ENCODE results near the gene RNF10. TPM values are rescaled to one million over a fixed set of nuclear protein-coding genes. Genes with fewer than 3 reads are reported as not detected.
A peak's percentile ranks its signal among the peaks of the same experiment; 100 is the strongest.

RNF10 gene
- total and polyA plus RNA-seq, 12 donors = 218 to 778 (median 271) TPM

DNA sequence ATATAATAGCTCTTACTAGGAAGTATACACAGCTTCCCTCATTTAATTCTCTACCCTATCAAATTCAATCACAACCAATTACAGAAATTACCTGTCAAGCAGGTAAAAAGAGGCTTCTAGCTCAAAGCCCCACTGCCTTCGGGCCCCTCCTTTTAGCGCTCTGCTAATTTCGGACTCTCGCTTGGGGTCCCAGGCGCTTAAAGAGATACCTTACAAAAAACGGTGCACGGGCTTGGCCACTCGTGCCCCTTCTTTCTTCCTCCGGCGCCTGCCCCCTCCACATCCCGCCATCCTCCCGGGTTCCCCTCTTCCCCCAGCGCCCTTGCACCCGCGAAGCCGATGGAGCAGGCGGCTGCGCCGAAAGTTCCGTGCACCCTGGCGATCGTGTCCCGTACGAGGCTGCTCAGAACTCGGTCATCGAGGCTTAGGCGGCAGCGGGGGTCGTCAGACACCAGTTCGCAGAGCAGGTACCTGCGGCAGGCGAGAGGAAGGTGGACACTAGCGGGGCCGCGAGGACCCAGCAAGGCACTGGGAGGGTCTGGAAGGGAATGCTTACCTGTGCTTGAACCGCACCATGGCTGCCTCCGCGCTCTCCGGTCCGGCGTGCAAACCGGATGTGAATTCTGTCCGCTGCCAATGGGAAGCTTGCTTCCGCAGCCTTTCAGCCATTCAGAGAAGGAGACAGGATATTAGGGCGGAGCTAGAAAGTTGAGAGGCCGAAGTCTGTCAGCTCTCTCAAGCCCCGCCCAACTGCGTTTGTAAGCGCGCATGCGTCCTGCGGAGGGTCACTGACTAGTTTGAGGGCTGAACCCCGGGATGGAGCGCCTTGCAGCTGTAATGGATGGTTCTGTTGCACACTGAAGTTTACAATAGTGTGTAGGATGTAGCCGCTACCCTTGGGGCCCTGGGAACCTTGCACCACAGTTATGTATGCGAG lies 46.9 kb downstream of the RNF10 start, which contains the start of gene POP5:
TSS of gene POP5 (minus strand) at position 616 of the 937 bp plus-strand sequence. CDS start at position 576, 40 bp downstream.
- ATAC-seq = peak; percentile 88 to 97 (median 96)
- intact Hi-C loops (cut with DNase I) = loop anchor here in 7 of 10 donors (5.0 to 10.0 kb wide), 8 partner anchors 66 to 531 kb away; partner anchors contain the start of genes UNC119B (in 2 of the 7) and HNF1A (in 1 of the 7)

DNA sequence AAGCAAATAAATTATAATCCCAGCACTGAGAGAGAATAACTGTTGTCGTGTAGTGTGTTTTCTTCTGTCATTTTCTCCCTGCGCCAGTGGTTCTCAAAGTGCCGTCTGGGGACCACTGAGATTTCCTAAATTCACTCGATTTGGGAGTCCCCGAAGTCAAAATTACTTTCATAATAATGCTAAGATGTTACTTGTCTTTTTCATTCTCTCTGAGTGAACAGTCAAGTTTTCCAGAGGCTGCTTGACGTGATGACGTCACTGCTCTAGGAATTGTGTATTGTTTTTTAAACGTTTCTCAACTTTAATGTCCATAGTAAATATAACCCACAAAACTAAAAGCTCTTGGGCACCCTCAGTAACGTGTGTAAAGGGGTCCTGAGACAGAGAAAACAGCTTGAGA lies 47.8 kb downstream of the RNF10 start:
- 48 to 51% methylated on average over 9 of the region's 9 CpGs for WGBS, 2 donors
- peak overlapping the region in 7 of 10 donors; percentile 43 to 86 (median 76) for H3K27ac ChIP-seq
- TF ChIP-seq, protein P1, sequence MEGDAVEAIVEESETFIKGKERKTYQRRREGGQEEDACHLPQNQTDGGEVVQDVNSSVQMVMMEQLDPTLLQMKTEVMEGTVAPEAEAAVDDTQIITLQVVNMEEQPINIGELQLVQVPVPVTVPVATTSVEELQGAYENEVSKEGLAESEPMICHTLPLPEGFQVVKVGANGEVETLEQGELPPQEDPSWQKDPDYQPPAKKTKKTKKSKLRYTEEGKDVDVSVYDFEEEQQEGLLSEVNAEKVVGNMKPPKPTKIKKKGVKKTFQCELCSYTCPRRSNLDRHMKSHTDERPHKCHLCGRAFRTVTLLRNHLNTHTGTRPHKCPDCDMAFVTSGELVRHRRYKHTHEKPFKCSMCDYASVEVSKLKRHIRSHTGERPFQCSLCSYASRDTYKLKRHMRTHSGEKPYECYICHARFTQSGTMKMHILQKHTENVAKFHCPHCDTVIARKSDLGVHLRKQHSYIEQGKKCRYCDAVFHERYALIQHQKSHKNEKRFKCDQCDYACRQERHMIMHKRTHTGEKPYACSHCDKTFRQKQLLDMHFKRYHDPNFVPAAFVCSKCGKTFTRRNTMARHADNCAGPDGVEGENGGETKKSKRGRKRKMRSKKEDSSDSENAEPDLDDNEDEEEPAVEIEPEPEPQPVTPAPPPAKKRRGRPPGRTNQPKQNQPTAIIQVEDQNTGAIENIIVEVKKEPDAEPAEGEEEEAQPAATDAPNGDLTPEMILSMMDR (IDR thresholded peaks at IDR 0.05) = no peak
- peaks cover 6 to 40% (median 27%) of the 10 kb centered on the region in 9 donors for H3K4me1 ChIP-seq
- peak overlapping the region; percentile 65 to 97 (median 80) for H3K4me3 ChIP-seq
- no peaks in the 10 kb centered on the region for H3K9me3 ChIP-seq
- DNase-seq (no peak), ATAC-seq (no peak)
- peaks cover 0 to 22% (median 0%) of the 10 kb centered on the region in 7 donors for H3K27me3 ChIP-seq
- H3K36me3 ChIP-seq = peaks cover 0 to 35% (median 22%) of the 10 kb centered on the region in 9 donors
- intact Hi-C loops (cut with DNase I) = loop anchor here (2.0 to 10.0 kb wide), 13 partner anchors 65 to 530 kb away; partner anchors contain the start of genes UNC119B (in 2 of the 10) and HNF1A (in 1 of the 10)

More for the DNA sequence above, 46.9 kb downstream of the RNF10 start, which contains the start of gene POP5:
- H3K9me3 ChIP-seq = no peaks in the 10 kb centered on the region
- H3K36me3 ChIP-seq = peaks cover 0 to 44% (median 30%) of the 10 kb centered on the region in 9 donors
- peak within 1 kb of the TSS in 9 of 10 donors; percentile 43 to 86 (median 76) for H3K27ac ChIP-seq
- H3K4me1 ChIP-seq = peaks cover 6 to 40% (median 27%) of the 10 kb centered on the region in 9 donors
- H3K4me3 ChIP-seq = peak within 1 kb of the TSS; percentile 65 to 97 (median 80)
- DNase-seq = peak; percentile 96 to 97
- peaks cover 0 to 22% (median 0%) of the 10 kb centered on the region in 7 donors for H3K27me3 ChIP-seq
- TF ChIP-seq, protein P1 (IDR thresholded peaks at IDR 0.05) = peak in 1 of 9 donors; percentile 4
- 1% methylated on average over 56 of the region's 56 CpGs for WGBS, 2 donors

DNA sequence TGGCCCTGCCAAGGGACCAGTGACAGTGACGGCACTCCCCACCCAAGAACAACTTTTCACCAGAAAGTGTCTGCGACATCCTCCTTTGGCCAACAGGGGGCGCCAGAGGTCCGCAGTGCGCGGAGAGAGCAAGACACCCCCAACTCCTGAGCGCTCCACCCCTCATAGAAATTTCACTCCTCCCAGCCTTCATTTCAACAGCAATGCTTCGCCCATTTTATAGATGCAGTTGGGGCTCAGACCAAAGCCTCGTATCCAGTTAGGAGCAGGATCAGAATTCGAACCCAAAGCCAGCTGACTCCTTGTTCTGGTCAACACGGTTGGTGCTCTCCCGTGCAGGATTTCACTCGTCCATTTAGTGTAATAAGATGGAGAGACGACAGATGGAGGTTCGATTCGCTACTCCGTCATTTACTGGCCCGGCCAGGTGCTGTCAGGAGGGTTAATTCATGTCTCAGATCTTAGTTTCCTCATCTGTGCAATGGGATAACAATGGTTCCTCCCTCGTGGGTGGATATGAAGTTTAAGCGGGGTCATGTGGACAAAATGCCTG lies 49.4 kb downstream of the RNF10 start:
- intact Hi-C loops (cut with DNase I) = loop anchor here (1.0 to 10.0 kb wide), 16 partner anchors 64 to 529 kb away; partner anchors contain the start of genes UNC119B (in 2 of the 10) and HNF1A (in 1 of the 10)
- H3K27ac ChIP-seq = no peak overlapping the region
- H3K4me1 ChIP-seq = peaks cover 6 to 44% (median 29%) of the 10 kb centered on the region in 9 donors
- H3K9me3 ChIP-seq = no peaks in the 10 kb centered on the region
- peaks cover 0 to 19% (median 8%) of the 10 kb centered on the region in 9 donors for H3K36me3 ChIP-seq
- peak; percentile 64 to 79 for DNase-seq
- H3K27me3 ChIP-seq = peaks cover 0 to 22% (median 0%) of the 10 kb centered on the region in 7 donors
- H3K4me3 ChIP-seq = peak overlapping the region in 2 of 10 donors; percentile 55 to 58
- TF ChIP-seq, protein P1 (IDR thresholded peaks at IDR 0.05) = peak; percentile 86 to 94 (median 91)
- ATAC-seq = peak; percentile 23 to 56 (median 37)
- WGBS, 2 donors = 17 to 25% methylated on average over 20 of the region's 20 CpGs
